HG02840 (cell line): ENCODE results near the gene ASAP2.
"Not testable (repeated sequence)": the region's sequence is repeated elsewhere in the genome, so short reads cannot be mapped to it uniquely, and the experiment has no call there.

Source experiments
- ATAC-seq: cut with Tn5 transposase; IDR thresholded peaks from one replicate; pipeline ENCODE4 v1.9.1; 2021; ENCODE audit warnings: mild to moderate bottlenecking, moderate library complexity, moderate number of reproducible peaks; ENCODE audit not compliant: unreplicated experiment, low FRiP score

The ASAP2 gene

DNA sequence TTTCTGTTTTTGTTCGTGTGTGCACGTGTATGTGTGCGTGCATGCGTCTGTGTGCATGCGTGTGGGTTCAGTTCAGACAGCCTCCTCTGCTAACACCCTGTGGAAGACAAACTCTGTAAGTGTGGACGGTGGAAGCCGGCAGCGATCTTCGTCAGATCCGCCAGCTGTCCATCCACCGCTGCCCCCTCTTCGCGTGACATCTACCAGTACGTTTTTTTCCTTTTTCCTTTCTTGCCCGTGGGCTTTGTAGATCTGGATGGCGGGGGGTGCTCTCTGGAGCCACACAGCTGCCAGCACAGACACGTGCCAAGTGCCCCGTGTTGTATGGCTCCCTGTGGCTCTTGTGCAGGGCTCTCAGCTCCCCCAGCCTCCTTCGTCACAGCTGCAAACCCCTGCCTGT is 184.4 kb downstream of the ASAP2 start:
- ATAC-seq: no peak

DNA sequence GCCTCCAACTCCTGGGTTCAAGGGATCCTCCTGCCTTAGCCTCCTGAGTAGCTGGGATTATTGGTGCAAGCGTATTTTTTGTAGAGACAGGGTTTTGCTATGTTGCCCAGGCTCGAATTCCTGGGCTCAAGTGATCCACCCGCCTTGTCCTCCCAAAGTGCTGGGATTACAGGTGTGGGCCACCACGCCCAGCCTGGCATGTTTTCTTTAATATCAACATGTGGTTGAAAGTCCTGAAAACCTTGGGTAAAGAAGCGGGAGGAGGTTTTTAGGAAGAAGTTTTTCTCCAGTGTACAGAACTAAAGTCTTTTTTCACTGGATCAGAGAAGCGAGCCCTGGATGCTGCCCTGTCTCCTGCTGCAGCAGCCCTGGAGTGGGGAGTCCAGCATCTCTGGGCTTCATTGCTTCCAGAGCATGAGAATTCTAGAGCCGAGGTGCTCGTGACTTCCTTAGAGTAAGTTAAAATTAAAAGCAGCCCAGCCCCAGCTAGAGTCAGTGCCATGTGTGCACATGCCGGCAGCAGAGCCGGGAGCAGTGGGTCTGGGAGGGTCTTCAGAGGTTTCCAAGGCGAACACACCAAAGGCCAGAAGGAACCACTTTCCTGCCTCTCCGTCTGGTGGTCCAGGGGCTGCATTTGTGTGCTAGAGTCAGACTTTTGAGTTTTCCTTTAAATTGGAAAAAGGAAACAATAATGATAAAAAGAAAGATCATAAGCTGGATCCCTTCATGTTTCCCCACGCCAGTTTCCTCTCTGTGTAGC is 185.5 kb downstream of the ASAP2 start:
- no peak for ATAC-seq

DNA sequence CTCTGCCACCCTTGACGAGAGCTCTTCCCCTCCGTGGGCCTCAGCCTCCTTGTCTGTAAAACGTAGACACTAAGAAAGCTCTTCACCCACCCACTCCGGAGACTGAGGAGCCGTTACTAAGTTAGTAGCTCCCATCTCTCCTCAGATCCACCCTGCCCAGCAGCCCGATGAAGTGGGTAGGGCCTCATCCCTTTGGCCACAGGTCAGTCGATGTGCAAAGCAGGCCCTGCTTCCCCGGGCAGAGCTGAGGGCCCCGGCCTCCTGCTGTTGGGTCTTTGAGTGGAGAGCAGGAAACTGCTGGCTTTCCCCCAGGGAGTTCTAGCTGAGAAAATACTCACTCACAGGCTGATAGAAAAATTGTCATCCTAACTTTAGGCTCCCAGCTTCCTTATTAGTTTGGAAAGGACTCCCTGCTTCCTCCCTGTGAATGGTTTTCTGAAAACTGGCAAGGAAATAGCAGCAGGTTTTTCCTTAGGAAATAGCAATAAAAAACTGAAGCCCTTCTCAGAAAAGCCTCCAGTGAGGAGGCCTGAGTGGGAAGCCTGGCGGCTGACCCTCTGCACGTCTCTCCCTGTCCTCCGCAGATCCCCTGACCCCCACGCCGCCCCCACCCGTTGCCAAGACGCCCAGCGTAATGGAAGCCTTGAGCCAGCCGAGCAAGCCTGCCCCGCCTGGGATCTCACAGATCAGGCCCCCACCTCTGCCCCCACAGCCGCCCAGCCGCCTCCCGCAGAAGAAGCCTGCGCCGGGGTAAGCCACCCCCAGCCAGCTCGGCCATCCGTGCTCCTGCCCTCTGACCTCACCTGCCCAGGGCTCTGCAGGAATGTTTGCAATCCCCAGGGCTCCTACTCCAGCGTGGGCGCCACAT is 186.5 kb downstream of the ASAP2 start:
- no peak for ATAC-seq

DNA sequence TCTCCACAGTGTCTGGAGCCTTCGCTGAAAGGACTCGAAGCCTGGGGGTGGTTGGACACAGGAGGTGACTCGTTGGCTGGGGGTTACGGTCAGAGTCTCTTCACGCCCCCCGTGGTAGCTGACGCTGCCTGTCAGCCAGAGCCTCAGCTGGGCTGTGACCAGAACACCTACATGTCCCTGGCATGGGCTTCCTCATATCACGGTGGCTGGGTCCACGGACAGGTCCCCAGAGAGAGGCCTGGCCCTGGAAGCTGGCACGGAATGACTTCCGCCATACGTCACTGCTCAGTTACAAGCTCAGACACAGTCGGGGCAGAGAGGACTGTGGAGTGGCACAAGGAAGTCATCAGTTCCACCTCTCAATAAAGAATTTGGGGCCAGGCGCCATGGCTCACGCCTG is 188.2 kb downstream of the ASAP2 start:
- no peak for ATAC-seq

DNA sequence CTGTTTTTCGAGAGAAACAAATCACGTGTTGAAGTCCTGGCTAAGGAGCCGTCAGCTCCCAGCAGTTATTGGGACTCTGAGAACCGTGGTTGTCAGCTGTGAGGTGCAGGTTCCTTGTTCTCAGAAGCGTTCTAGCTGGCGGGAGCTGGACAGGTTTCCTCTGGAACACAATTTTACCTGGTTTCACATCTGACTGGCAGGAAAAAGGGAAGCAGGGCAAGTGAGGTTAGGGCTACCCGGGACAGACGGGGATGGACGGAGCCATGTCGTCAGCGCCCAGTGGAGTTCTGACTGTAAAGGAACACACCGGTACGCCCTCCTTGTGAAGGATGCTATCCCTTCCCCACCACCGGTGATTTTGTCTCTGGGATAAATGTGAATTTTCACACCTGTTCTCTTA is 190.6 kb downstream of the ASAP2 start:
- no peak for ATAC-seq

DNA sequence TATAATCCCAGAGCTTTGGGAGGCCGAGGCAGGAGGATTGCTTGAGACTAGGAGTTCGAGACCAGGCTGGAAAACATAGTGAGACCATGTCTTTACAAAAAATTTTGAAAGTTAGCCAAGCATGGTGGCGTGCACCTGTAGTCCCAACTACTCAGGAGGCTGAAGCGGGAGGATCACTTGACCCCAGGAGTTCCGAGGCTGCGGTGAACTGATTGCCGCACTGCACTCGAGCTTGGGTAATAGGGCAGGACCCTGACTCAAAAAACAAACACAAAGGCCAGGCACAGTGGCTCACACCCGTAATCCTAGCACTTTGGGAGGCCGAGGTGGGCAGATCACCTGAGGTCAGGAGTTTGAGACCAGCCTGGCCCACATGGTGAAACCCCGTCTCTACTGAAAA is 191.6 kb downstream of the ASAP2 start:
- not testable (repeated sequence) for ATAC-seq

DNA sequence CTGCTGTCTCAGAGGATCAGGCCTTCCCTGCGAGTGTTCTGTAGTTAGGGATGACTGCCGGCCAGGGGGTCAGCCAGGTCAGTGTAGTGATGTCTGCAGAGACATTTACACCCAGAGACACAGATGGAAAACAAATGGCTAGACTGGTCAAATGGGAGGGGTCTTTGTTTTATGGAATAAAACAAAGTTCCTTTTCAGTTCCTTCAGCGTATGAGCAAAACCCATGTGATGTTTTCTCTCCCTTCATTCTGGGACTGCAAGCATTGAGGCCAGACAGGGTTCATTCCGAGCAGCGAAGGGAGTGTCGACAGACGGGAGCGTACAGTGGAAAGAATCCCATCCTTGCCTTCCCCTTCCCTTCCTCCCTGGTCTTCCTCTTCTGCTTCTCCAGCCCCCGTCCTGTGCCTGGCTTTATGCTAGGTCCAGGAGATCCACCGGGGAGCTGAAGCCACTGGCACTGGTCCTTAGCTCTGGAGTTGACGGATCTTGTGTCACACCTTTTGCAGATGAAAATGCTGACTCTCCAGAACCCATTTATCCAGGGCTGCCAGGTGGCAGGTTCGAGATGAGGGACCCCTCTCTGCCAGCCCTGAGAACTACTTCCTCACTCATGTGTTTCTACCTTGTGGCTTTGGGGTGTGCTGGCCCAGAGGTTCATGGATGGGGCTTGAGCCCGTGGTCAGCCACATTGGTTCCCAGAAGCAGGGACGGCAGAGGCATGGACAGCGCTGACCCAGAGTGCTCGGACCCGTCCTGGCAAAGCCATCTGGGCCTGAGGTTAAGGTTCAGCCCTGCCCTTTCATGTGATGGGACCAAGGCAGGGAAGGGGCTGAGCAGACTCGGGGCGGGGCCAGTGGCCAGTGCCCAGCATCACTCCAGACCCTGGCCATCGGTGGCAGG is 192.5 kb downstream of the ASAP2 start:
- no peak for ATAC-seq

DNA sequence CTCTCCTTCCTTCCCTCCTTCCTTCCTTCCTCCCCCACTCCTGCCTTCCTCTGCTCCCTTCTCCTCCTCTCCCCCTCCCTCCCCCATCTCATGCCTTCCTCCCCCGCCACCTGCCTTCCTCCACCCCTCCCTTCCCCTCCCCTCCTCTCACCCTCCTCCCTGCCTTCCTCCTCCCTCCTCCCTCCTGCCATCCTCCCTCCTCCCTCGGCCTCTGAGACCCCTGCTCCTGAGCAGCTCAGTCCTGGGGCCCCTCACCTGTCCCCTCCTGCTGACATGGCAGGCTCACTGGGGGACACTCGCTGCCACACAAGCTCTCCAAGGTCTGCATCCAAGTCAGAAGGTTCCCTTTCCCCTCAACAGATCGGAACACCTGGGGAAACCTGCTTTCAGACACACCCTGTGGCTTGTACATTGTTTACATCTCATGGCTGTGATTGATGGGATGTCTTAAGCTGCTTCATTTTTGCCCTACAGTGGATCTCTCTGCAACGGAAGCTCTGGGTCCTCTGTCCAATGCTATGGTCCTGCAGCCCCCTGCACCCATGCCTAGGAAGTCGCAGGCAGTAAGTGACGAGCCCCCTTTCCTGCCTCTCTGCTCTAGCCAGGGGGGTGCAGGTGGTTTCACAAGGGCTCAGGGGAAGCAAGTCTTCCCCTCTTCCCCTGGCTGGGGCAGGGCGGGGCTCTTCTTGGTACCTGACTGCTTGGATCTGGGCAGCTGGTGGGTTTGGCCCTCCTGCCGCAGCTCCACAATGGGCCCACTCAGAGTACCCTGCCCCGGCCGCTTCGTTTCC is 193.9 kb downstream of the ASAP2 start:
- ATAC-seq: no peak

DNA sequence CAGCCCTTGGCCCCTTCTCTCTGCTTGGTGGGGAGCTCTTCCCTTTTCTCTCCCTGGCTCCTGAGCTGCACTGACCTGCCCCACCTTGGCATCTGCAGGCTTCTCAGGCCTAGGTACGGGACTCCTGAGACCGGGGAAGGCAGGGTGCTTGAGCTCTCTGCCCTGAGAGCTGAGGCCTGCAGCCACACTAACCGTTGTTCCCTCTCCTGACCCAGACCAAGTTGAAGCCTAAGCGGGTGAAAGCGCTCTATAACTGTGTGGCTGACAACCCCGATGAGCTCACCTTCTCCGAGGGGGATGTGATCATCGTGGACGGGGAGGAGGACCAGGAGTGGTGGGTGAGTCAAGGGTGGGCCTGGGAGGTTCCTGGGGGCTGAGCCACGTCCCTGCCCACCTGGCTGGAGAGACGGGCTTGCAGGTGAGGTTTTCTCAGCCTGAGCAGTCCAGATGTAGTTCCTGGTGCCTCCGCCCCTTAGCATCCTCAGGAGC is 194.5 kb downstream of the ASAP2 start:
- ATAC-seq: no peak

DNA sequence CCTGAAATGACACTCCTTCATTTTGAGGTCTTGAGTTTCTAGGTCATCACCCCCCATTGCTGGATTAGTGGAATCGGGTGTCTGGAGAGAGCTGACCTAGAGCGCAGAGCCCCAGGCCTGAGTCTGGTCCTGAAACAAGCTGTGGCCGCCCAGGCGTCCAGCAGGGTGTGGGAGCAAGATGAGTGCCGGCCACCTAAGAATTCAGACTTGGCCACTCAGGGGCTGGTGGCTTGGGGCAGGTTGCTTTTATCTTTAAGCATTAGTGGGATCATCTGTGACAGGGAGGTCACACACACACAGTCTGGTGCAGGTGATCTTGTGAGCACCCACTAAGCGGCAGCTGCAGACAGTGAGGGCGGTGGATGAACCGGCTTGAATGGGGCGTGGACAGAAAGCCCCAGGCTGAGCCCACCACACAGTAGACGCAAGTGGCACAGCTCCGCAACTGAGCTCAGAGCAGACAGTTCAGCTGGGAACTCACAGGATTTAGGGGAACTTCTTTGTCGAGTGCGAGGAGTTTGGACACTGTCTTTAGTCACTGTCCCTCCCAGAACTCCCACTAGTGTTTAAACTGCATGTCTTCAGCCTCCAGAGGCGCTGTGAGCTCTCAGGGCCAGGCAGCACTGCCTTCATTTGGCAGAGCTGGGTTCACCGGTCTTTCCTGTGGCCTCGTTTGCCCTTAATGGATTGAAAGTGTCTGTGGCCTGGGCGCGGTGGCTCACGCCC is 195.2 kb downstream of the ASAP2 start:
- ATAC-seq: no peak

DNA sequence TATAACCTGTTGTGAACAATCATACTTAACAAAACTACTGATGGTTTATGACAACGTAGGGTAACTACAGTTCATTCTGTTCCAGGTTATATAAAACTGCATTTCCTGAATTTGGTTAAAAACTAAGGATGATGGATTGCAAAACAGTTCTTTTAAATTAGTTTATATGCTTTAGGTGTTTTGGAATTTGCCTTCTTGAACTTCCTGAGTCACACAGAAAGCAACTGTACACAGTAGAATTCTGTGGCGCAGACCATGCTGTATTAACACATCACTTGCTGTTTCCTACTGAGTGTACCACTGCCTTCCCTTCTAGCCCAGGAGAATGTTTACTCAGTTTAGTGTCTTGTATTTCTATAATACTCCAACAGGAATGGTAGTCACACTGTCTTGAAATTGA is 197.3 kb downstream of the ASAP2 start:
- no peak for ATAC-seq

DNA sequence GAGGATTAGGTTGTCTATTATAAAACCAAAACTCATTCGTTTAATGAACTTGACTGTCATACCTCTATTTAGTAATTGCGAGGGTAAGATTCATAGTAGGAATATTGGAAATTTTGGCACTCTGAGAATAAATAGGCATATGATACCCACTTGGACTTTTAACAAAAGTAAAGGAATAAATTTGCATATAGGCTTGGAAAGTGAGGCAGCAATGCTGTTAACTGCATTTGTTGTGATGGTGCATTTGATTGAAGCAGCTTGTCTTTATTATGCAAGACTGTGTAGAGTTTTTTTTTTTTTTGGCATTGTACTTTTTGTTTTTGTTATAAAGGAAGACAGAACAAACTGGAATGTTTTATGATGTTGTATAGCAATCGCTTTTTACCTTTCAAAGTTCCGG is 197.8 kb downstream of the ASAP2 start:
- no peak for ATAC-seq

DNA sequence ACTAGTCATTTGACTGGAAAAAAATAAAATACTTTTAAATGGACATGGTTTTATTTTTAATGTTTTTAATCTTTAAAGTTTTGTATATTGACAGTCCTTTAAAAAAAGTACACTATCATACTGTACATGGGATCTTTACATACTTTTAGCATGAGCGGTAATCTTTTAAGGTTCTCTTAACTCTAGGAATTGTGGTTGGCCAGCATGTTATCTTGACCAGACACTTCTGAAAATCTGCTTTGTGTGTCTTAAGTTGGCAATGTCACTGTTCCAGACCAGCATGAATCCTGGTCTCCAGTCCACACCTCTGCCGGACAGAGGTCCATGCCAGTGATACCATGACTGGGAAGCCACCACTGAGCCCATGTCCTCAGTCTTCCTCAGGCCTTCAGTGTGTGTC is 199.0 kb downstream of the ASAP2 start:
- ATAC-seq: no peak

DNA sequence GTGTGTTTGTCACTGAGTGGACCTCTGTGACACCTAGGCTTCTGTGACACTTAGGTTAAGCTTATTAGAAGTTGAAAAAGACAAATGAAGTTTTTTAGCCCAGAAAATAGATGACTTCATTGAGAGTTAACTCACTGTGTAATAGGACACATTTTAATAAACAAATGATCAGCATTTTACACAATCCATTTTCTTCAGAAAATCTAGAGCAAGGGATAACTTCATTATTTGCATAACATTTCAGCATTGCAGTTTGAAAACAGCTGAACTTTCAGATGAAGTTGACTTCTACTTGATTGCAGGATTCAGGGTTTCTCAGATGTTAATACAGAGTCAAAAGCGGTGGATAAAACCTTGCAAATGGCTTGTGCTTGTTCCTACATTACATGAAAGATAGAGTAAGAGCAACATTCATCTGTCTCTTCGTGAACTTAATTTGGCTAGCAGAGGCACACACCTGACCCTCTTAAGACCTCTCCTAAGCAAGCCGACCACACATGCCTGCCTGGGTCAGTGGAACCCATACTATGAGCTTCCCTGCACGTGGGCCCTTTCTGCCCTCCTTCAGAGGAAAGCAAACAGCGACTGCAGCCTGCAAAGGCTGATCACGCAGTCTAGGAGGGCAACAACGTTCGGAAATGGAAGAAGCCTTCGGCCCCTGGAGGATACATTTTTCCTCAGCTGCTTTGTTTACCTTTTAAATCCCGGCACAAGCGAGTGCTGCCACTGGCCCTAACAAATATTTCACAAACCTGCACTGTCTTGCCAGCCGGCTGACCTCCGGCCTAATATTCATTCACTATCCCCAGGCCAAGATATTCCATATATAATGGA is 200.1 kb downstream of the ASAP2 start:
- ATAC-seq: no peak

DNA sequence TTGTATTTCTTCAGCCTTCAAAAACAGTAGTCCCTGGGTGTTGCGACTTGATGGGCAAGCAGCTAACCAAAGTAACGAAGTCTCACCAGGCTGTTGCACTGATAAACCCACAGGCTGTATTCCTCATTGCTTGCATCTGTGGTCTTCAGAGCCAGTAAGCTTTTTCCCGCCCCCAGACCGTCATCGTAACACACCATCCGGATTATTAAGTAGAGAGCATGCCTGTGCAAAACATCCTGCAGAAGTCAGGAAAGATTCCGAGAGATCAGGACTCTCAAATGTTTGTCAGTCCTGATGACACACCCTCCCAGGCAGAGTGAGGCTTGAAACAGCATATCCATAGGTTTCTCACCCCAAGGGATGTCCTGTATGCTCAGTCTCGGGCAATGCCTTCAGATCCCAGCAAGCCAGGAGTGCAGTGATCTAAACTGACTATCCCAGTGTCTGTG is 200.8 kb downstream of the ASAP2 start:
- ATAC-seq: no peak

DNA sequence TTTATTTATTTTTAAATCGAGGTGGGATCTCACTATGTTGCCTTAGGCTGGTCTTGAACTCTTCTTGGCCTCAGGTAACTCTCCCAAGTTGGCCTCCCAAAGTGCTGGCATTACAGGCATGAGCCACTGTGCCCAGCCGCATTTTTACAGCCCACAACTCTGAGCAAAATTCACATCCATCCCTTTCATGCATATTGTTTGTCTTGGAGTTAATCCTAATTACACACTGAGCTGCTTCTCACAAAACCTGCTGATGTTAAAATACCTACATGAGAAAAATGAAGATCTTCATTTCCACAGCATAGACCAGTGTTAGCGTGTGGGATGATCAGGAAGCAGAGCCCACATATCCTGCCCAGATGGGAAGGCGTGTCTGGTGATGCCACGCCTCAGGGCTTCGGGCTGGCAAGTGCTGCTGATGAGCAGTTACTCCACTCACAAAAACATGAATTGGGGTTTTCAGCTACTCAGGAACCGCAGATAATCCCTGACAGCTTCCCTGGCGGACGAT is 202.1 kb downstream of the ASAP2 start:
- ATAC-seq: no peak

DNA sequence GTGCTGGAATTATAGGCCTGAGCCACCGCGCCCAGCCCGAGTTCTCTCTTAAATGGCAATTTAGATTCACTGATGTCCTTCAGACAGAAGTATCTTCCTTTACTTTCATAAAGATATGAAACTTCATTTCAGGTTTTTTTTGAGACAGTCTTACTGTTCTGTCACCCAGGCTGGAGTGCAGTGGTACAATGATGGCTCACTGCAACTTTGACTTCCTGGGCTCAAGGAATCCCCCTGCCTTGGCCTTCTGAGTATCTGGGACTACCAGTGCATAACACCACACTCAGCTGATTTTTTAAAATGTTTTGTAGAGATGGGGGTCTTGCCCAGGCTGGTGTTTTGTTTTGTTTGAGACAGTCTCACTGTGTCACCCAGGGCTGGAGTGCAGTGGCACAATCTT is 203.5 kb downstream of the ASAP2 start:
- no peak for ATAC-seq

DNA sequence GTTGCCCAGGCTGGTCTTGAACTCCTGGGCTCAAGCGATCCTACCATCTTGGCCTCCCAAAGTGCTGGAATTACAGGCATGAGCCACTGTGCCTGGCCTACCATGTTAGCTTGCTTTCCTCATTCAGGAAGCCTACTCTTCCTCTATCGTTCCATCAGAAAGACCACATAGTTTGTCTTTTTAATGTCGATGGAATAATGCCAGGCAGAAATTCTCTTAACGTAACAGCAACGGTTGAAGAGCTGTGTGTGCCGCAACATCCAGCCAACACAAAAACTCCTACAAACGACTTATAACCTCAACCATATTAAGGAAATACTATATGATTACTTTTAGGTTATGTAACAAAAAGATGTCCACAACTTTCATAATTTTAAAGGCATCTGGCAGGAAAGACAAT is 206.2 kb downstream of the ASAP2 start:
- no peak for ATAC-seq
